Gastroesophageal sphincter (tissue), 4 donors: ENCODE results near the gene STARD13. TPM values are rescaled to one million over a fixed set of nuclear protein-coding genes. Genes with fewer than 3 reads are reported as not detected.

ENCODE experiments used
- ATAC-seq: fragments of 150-250 bp; one replicate; pipeline ENCODE4 v1.9.1; 2016; ENCODE audit warnings: mild to moderate bottlenecking, moderate library complexity
- H3K27ac ChIP-seq, 4 donors: fragments of 200-600 bp; sonication (generic) in 3 of 4; 1 replicate in 3 of 4; 2 replicates in 1 of 4; pipeline ENCODE4 v1.5.1; 2016 to 2019
- H3K27me3 ChIP-seq: fragments of 200-600 bp; sonication (generic); one replicate; pipeline ENCODE4 v1.5.1; 2019
- H3K36me3 ChIP-seq, 2 donors: fragments of 200-600 bp; sonication (generic); one replicate each; pipeline ENCODE4 v1.5.1; 2019; ENCODE audit warnings: control low read depth in 1 of 2
- H3K4me1 ChIP-seq, 3 donors: fragments of 200-600 bp; sonication (generic); 1 replicate in 2 of 3; 2 replicates in 1 of 3; pipeline ENCODE4 v1.5.1; 2016 to 2019; ENCODE audit warnings: control low read depth in 2 of 3
- H3K4me3 ChIP-seq, 2 donors: fragments of 200-600 bp; sonication (generic); one replicate each; pipeline ENCODE4 v1.5.1; 2019; ENCODE audit warnings: mild to moderate bottlenecking in 1 of 2, moderate library complexity in 1 of 2
- H3K9me3 ChIP-seq, 3 donors: fragments of 200-600 bp; sonication (generic); one replicate each; pipeline ENCODE4 v1.5.1; 2017 to 2019; ENCODE audit warnings: control low read depth in 2 of 3
- EP300 ChIP-seq: sonication (generic); formaldehyde crosslinking; IDR thresholded peaks from one replicate; pipeline ENCODE4 v1.6.1; 2017; ENCODE audit warnings: antibody characterized with exemption, mild to moderate bottlenecking
- POLR2A ChIP-seq, 2 donors: fragments of 450-650 bp; IDR thresholded peaks; one replicate each; pipeline ENCODE4 v1.6.1; 2017; ENCODE audit warnings: antibody characterized with exemption in 2 of 2, mild to moderate bottlenecking in 2 of 2, moderate library complexity in 1 of 2
- POLR2AphosphoS5 ChIP-seq: sonication (generic); formaldehyde crosslinking; IDR thresholded peaks from one replicate; pipeline ENCODE4 v1.6.1; 2017; ENCODE audit warnings: antibody characterized with exemption
- WGBS, 2 donors: methylation state at CpG; one replicate each; pipeline ENCODE4 v1.1.5; 2018; ENCODE audit warnings: low coverage in 1 of 2; 5-methylcytosine and 5-hydroxymethylcytosine counted together
- total RNA-seq, 4 donors: library from RNA; depleted of rRNA; stranded (reverse); fragments of >200 nt; gene quantifications; one replicate each; pipeline ENCODE4 v1.1.0, GENCODE V29; 2016
- TF ChIP-seq, protein P1 (sequence below), 4 experiments: fragments of 200-600 bp in 2 of 4; fragments of 450-650 bp in 2 of 4; sonication (generic) in 1 of 4; IDR thresholded peaks; one replicate each; pipeline ENCODE4 v1.5.1; 2017 to 2019; ENCODE audit warnings: antibody characterized with exemption in 4 of 4, mild to moderate bottlenecking in 2 of 4, moderate library complexity in 2 of 4

Gene STARD13
- total RNA-seq, 4 donors from 2014 or later, result 46.2 to 63.3 (median 49.3) TPM

DNA sequence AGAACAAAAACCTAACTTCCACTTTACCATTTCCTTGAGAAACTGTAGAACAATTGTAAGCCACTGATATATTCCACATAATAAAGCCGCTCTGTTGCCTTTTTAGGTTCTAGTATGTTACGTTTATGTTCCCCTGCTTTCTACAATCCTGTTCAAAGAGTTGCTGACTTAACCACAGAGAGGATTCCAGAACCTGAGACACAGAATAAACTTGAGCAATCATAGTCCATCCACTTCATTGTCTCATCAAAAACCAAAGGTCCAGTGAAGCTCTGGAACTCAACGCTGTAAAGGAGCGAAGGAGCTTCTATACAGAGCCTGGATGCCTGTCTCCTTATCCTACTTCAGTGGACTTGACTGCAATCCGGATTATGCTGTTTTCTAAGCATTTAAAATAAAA is 4.6 kb downstream of the STARD13 start:
- no peak overlapping the region for H3K4me3 ChIP-seq
- no peaks in the 10 kb centered on the region for H3K27me3 ChIP-seq
- ATAC-seq, result no peak
- no peaks in the 10 kb centered on the region for H3K9me3 ChIP-seq
- WGBS, 2 donors, result 71 to 91% methylated on average over 5 of the region's 5 CpGs
- TF ChIP-seq EP300 (no peak), POLR2AphosphoS5 (no peak)
- H3K27ac ChIP-seq, result peak overlapping the region; percentile 47 to 92 (median 77)
- H3K36me3 ChIP-seq, result no peaks in the 10 kb centered on the region
- H3K4me1 ChIP-seq, result peaks cover 23 to 85% (median 31%) of the 10 kb centered on the region in 3 donors

DNA sequence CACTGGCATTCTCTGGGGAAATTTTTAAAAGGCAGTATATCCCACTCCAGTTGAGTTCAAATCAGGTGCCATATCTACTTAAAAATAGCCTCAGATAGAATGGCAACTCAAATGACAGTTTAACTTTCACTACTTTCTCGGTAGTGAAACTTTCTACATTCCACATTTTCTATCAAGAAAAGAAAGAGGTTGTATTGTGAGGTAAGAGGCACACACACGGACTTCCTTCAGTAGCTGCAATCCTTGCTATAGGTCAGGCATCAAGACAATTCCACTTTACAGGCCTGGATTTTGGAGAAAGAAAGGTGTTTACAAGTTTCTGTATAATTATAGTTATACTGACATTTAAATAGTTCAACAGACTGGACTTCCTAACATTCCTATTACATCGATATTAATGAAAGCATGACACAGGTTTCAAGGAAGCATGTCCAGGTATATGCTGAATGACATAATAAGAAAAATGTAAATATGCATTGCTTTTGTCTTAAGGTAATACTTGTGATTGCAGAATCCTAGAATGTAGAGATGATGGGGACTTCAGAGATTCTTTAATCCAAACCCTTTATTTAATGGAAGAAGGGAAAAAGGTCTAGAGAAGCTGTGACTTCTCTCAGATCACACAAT is 5.2 kb downstream of the STARD13 start:
- Histone ChIP-seq H3K27me3 (no peaks in the 10 kb centered on the region), H3K4me3 (no peak overlapping the region), H3K9me3 (no peaks in the 10 kb centered on the region), H3K27ac (peak overlapping the region; percentile 65 to 92 (median 79)), H3K36me3 (no peaks in the 10 kb centered on the region), H3K4me1 (peaks cover 26 to 90% (median 31%) of the 10 kb centered on the region in 3 donors)
- ATAC-seq, result no peak
- TF ChIP-seq POLR2AphosphoS5 (peak; percentile 0), EP300 (no peak), POLR2A (IDR thresholded peaks at IDR 0.05) (no peak)
- 46 to 47% methylated on average over 3 of the region's 3 CpGs for WGBS, 2 donors

DNA sequence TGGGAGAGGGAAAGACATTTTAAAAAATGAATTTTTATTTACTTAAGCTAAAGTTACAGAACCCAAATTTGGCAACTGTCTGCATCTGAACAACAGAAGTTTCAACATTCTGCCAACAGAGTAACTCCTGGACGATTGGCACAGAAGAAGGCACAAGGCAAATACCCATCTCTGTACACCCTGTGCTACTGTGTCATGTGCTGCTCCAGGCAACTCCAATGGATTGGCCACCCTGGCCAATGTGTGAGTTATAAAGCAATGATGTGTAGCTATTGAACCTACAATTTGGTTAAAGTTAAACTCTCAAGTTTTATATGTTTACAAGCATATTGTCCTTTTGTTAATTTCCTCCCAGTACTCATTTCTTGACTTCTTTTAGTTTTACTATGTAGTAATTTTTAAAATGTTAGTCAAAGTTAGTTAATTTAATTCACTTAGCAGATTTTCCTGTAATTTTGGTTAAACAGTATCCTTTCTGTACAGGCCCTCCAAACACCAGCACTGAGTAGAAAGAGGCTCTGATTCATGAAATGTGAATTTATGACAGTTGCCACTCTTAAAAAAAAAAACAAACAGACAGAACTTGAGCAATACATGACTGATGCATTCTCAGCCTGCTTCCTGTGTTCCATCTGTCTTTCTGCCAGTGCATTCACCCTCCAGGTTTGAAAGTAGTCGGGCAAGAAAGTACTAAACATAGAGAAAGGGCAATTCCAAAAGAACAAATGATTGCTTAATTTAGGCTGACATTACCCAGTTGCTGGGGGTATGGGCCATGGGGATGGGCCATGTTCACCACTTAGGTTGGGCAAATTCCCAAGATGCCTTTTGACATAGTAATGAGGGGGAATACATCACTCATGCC is 5.9 kb downstream of the STARD13 start:
- H3K4me1 ChIP-seq, result peaks cover 26 to 95% (median 31%) of the 10 kb centered on the region in 3 donors
- H3K4me3 ChIP-seq, result no peak overlapping the region
- peak; percentile 68 for TF ChIP-seq POLR2AphosphoS5
- no peak for TF ChIP-seq EP300
- TF ChIP-seq POLR2A (IDR thresholded peaks at IDR 0.05), result no peak
- TF ChIP-seq, protein P1, sequence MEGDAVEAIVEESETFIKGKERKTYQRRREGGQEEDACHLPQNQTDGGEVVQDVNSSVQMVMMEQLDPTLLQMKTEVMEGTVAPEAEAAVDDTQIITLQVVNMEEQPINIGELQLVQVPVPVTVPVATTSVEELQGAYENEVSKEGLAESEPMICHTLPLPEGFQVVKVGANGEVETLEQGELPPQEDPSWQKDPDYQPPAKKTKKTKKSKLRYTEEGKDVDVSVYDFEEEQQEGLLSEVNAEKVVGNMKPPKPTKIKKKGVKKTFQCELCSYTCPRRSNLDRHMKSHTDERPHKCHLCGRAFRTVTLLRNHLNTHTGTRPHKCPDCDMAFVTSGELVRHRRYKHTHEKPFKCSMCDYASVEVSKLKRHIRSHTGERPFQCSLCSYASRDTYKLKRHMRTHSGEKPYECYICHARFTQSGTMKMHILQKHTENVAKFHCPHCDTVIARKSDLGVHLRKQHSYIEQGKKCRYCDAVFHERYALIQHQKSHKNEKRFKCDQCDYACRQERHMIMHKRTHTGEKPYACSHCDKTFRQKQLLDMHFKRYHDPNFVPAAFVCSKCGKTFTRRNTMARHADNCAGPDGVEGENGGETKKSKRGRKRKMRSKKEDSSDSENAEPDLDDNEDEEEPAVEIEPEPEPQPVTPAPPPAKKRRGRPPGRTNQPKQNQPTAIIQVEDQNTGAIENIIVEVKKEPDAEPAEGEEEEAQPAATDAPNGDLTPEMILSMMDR (IDR thresholded peaks at IDR 0.05), result no peak
- WGBS, 2 donors, result 14 to 25% methylated on average over 2 of the region's 2 CpGs
- H3K27me3 ChIP-seq, result no peaks in the 10 kb centered on the region
- H3K27ac ChIP-seq, result peak overlapping the region; percentile 65 to 92 (median 79)
- peak; percentile 37 for ATAC-seq
- H3K36me3 ChIP-seq, result no peaks in the 10 kb centered on the region
- no peaks in the 10 kb centered on the region for H3K9me3 ChIP-seq

DNA sequence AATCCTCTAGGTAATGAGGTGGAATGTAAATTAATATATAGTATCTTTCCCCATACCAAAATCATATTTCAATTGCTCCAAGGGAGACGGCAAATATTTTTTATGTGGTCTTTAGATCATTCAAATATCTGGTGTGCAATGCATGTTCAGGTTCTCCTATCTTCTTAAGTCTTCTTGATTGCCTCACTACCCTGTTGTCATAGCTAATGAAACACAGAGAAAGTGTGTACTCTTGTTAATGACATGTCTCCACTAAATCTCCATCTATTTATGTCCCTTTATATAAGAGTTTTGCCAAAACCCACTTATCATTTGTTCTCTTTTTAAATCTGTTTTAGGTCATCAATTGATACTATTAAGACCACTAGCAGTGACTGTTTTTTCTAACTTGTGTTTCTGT is 6.6 kb downstream of the STARD13 start:
- H3K27me3 ChIP-seq, result no peaks in the 10 kb centered on the region
- peaks cover 26 to 96% (median 32%) of the 10 kb centered on the region in 3 donors for H3K4me1 ChIP-seq
- ATAC-seq, result no peak
- 0% methylated on average over 1 of the region's 1 CpG for WGBS, 2 donors
- H3K9me3 ChIP-seq, result no peaks in the 10 kb centered on the region
- no peak for TF ChIP-seq POLR2A (IDR thresholded peaks at IDR 0.05)
- no peak for TF ChIP-seq EP300
- H3K4me3 ChIP-seq, result no peak overlapping the region
- H3K27ac ChIP-seq, result peak overlapping the region in 3 of 4 donors; percentile 65 to 92 (median 89)
- H3K36me3 ChIP-seq, result no peaks in the 10 kb centered on the region

DNA sequence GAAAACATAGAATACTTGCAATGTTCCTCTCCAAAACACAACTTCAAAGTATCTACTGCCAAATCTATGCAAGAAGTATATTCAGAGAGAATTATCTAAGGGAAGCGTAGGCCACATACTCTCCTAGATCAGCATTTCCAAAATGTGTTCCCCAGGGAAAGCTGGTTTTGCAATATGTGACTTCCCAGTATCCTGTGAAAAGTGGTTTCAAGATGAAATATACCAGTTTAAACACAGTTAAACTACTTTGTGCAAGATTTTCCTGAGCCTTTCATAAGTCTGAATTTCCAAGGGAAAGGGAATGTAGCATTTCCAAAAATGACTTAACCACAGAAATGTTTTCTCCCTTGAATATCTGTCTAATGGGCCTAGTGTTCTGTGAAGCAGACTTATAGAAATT is 7.6 kb downstream of the STARD13 start:
- H3K27me3 ChIP-seq, result no peaks in the 10 kb centered on the region
- H3K9me3 ChIP-seq, result no peaks in the 10 kb centered on the region
- TF ChIP-seq POLR2AphosphoS5, result peak; percentile 14
- TF ChIP-seq POLR2A (IDR thresholded peaks at IDR 0.05), result no peak
- WGBS, 2 donors, result 57 to 80% methylated on average over 1 of the region's 1 CpG
- no peak overlapping the region for H3K4me3 ChIP-seq
- peak overlapping the region in 3 of 4 donors; percentile 38 to 89 (median 61) for H3K27ac ChIP-seq
- no peaks in the 10 kb centered on the region for H3K36me3 ChIP-seq
- peak; percentile 54 for ATAC-seq
- H3K4me1 ChIP-seq, result peaks cover 26 to 96% (median 34%) of the 10 kb centered on the region in 3 donors

DNA sequence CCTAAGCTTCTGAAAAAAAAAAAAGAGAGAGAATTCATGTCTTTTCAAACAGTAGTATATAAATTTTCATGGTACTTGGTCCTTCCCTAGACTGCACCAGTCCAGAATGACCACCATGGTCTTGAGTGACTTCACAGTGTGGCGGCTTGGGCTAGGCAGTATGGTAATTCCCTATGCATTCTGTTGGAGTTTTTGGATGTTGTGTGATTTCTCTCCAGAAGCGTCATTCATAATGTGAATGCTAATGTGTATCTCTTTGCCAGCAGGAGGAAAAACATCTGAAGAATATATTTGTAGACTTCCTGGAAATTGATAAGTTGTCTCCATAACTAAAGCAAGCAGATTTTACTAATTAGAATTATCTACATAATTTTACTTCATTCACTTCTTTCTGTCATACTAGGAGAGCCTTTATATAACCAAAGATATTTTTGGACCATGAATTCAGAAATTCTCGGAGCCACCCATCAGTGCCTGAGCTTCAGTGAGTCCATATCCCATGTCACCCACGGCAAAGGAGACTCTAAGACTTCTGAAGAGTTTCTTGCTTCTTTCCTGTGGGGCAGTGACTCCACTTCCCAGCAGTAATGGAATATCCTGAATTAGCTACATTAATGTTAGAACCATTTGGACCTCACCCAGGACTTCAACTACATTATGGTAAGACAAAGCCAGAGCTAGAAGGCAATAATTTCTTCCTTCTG is 8.4 kb downstream of the STARD13 start:
- ATAC-seq, result no peak
- H3K4me1 ChIP-seq, result peaks cover 26 to 96% (median 34%) of the 10 kb centered on the region in 3 donors
- WGBS, 2 donors, result 76 to 80% methylated on average over 4 of the region's 4 CpGs

More for the DNA sequence above, 8.4 kb downstream of the STARD13 start:
- H3K36me3 ChIP-seq, result no peaks in the 10 kb centered on the region
- H3K27ac ChIP-seq, result peak overlapping the region in 3 of 4 donors; percentile 38 to 89 (median 61)
- no peaks in the 10 kb centered on the region for H3K9me3 ChIP-seq
- no peak for TF ChIP-seq POLR2AphosphoS5
- TF ChIP-seq, protein P1 (IDR thresholded peaks at IDR 0.05), result no peak
- TF ChIP-seq POLR2A (IDR thresholded peaks at IDR 0.05), result no peak
- no peak for TF ChIP-seq EP300
- no peaks in the 10 kb centered on the region for H3K27me3 ChIP-seq
- H3K4me3 ChIP-seq, result no peak overlapping the region
